ENCODE measurements around the gene PLEKHB1. TPM values are rescaled to one million over a fixed set of nuclear protein-coding genes. Genes with fewer than 3 reads are reported as not detected.

The PLEKHB1 gene
- total and polyA plus RNA-seq, 8 donors = 5.3 to 90.1 (median 13.4) TPM; not detected in 1

DNA sequence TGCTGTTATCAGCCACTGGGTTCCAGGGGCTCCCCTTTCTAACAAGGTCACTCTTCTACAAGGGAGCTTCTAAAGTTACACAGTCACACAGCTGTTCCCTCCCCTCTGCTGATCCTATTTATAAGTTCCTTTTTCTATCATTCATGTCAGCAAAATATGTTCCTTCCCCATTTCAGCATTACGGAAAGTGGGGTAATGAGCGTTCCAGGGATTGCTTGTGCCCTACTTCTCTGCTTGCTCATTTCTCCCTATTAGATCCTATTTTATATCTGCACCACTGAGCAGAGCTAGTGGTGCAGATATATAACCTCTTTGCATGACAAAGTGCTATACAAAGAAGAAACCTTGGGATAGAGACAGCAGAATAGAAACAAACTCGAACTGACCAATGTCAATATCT, 22.7 kb upstream of the PLEKHB1 start:
- TF ChIP-seq, protein P1, sequence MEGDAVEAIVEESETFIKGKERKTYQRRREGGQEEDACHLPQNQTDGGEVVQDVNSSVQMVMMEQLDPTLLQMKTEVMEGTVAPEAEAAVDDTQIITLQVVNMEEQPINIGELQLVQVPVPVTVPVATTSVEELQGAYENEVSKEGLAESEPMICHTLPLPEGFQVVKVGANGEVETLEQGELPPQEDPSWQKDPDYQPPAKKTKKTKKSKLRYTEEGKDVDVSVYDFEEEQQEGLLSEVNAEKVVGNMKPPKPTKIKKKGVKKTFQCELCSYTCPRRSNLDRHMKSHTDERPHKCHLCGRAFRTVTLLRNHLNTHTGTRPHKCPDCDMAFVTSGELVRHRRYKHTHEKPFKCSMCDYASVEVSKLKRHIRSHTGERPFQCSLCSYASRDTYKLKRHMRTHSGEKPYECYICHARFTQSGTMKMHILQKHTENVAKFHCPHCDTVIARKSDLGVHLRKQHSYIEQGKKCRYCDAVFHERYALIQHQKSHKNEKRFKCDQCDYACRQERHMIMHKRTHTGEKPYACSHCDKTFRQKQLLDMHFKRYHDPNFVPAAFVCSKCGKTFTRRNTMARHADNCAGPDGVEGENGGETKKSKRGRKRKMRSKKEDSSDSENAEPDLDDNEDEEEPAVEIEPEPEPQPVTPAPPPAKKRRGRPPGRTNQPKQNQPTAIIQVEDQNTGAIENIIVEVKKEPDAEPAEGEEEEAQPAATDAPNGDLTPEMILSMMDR (IDR thresholded peaks at IDR 0.05) = no peak
- peak in 1 of 3 donors; percentile 8 for TF ChIP-seq POLR2AphosphoS5 (IDR thresholded peaks at IDR 0.05)
- Histone ChIP-seq H3K9me3 (no peaks in the 10 kb centered on the region), H3K36me3 (no peaks in the 10 kb centered on the region), H3K4me3 (no peak overlapping the region), H3K27ac (peak overlapping the region in 2 of 5 donors; percentile 33 to 52), H3K27me3 (peaks cover 0 to 30% (median 5%) of the 10 kb centered on the region in 3 donors), H3K4me1 (peaks cover 0 to 10% (median 5%) of the 10 kb centered on the region in 4 donors)
- intact Hi-C loops (cut with DNase I; ENCODE audit: low total_unique reads) = no loop called here
- DNase-seq = peak in 1 of 2 donors; percentile 27
- WGBS, 5 donors = 29 to 45% (median 41%) methylated on average over 3 of the region's 3 CpGs

DNA sequence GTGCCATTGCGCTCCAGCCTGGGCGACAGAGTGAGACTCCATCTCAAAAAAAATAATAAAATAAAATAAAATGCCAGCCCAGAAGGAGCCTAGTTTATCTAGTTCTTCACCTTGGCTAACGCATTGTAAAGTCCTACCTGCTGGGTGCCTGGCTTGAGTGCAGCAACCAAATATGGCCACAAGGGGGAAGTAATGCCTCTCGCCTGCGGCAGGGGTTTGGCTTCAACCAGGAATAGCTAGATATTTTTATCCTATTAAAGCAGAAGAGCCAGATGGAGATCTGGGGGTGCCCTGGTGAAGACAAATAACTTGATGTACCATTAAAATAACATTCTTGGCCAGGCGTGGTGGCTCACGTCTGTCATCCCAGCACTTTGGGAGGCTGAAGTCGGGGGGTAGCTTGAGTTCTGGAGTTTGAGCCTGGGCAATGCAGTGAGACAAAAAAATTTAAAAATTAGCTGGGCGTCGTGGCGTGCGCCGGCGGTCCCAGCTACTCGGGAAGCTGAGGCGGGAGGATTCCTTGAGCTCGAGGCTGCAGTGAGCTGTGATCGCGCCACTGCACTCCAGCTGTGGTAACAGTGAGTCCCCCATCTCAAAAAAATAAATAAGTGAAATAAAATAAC, 20.6 kb upstream of the PLEKHB1 start:
- no peak overlapping the region for H3K27ac ChIP-seq
- no peak overlapping the region for H3K4me3 ChIP-seq
- TF ChIP-seq, protein P1 (IDR thresholded peaks at IDR 0.05) = peak in 5 of 7 experiments; percentile 82 to 95 (median 87)
- TF ChIP-seq POLR2AphosphoS5 (IDR thresholded peaks at IDR 0.05) (peak in 1 of 3 donors; percentile 52), EP300 (IDR thresholded peaks at IDR 0.05) (no peak), POLR2A (IDR thresholded peaks at IDR 0.05) (no peak)
- H3K4me1 ChIP-seq = peaks cover 0 to 10% (median 5%) of the 10 kb centered on the region in 4 donors
- intact Hi-C loops (cut with DNase I; ENCODE audit: low total_unique reads) = no loop called here
- no peaks in the 10 kb centered on the region for H3K9me3 ChIP-seq
- peak; percentile 81 to 91 for DNase-seq
- H3K36me3 ChIP-seq = no peaks in the 10 kb centered on the region
- H3K27me3 ChIP-seq = peaks cover 0 to 29% (median 5%) of the 10 kb centered on the region in 3 donors
- WGBS, 5 donors = 21 to 34% (median 31%) methylated on average over 19 of the region's 19 CpGs

DNA sequence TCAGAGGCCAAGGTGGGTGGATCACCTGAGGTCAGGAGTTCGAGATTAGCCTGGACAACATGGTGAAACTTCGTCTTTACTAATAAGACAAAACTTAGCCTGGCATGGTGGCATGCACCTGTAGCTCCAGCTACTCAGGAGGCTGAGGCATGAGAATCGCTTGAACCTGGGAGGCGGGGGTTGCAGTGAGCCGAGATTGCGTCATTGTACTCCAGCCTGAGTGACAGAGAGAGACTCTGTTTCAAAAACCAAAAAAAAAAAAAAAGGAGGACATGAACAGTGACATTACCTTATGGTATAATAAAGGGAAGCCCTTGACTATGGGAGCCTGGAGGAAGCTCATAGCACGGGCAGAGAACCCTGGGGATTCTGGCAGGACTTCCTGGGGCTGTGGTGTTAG, 16.5 kb upstream of the PLEKHB1 start:
- peaks cover 0 to 6% (median 3%) of the 10 kb centered on the region in 4 donors for H3K4me1 ChIP-seq
- no peak for TF ChIP-seq POLR2AphosphoS5 (IDR thresholded peaks at IDR 0.05)
- TF ChIP-seq POLR2A (IDR thresholded peaks at IDR 0.05) = no peak
- TF ChIP-seq, protein P1 (IDR thresholded peaks at IDR 0.05) = no peak
- TF ChIP-seq EP300 (IDR thresholded peaks at IDR 0.05) = no peak
- no peak overlapping the region for H3K27ac ChIP-seq
- H3K27me3 ChIP-seq = peaks cover 0 to 9% (median 0%) of the 10 kb centered on the region in 3 donors
- no peak overlapping the region for H3K4me3 ChIP-seq
- H3K36me3 ChIP-seq = no peaks in the 10 kb centered on the region
- intact Hi-C loops (cut with DNase I; ENCODE audit: low total_unique reads) = no loop called here
- H3K9me3 ChIP-seq = no peaks in the 10 kb centered on the region
- no peak for DNase-seq
- WGBS, 5 donors = 70 to 88% (median 84%) methylated on average over 7 of the region's 7 CpGs

DNA sequence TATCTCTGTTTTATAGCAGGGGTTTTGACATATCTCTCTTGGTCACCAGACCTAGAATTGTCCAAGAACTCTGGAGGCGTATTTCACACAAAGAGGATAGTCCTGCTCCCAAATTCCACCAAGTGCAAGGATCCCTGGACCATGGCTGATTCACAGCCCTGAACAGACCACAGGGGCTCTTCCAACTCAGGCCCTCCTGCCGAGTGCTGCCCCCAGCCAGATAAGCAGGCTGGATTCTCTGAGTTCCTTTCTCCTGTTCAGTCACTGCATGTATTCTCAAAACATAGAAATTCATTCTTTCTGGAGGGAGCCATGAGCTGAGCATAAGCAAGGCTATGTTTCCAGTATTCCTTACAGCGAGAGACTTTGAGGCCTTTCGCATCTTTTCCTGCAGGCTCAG, 13.4 kb upstream of the PLEKHB1 start:
- 90 to 98% (median 94%) methylated on average over 4 of the region's 4 CpGs for WGBS, 5 donors
- Histone ChIP-seq H3K4me3 (no peak overlapping the region), H3K36me3 (no peaks in the 10 kb centered on the region), H3K27me3 (no peaks in the 10 kb centered on the region), H3K9me3 (no peaks in the 10 kb centered on the region), H3K27ac (no peak overlapping the region), H3K4me1 (no peaks in the 10 kb centered on the region)
- no peak for DNase-seq
- TF ChIP-seq EP300 (IDR thresholded peaks at IDR 0.05) (no peak), POLR2AphosphoS5 (IDR thresholded peaks at IDR 0.05) (no peak), POLR2A (IDR thresholded peaks at IDR 0.05) (no peak)
- TF ChIP-seq, protein P1 (IDR thresholded peaks at IDR 0.05) = no peak
- intact Hi-C loops (cut with DNase I; ENCODE audit: low total_unique reads) = no loop called here
